NT2/D1 (cell line): ENCODE data around the gene IGLON5.
A peak's percentile ranks its signal among the peaks of the same experiment; 100 is the strongest.

ENCODE experiments used
- DNase-seq: peaks from one replicate; pipeline ENCODE4 v3.0.0-alpha.2; 2011; ENCODE audit warnings: low read depth, low spot score
- H3K27me3 ChIP-seq: 2 replicates; pipeline ENCODE4 v1.6.0; 2011; ENCODE audit warnings: mild to moderate bottlenecking; ENCODE audit not compliant: insufficient read length, insufficient read depth
- H3K36me3 ChIP-seq: 2 replicates; pipeline ENCODE4 v1.6.1; 2011; ENCODE audit warnings: mild to moderate bottlenecking, low read length, mixed read lengths; ENCODE audit not compliant: insufficient read depth, insufficient read length
- H3K4me1 ChIP-seq: 2 replicates; pipeline ENCODE4 v1.5.1; 2011; ENCODE audit not compliant: insufficient read depth, insufficient read length
- H3K4me3 ChIP-seq: 2 replicates; pipeline ENCODE4 v1.5.1; 2011; ENCODE audit warnings: low read depth; ENCODE audit not compliant: insufficient read length
- H3K9ac ChIP-seq: 2 replicates; pipeline ENCODE4 v1.6.0; 2011; ENCODE audit warnings: low read depth; ENCODE audit not compliant: insufficient read length
- H3K9me3 ChIP-seq: 2 replicates; pipeline ENCODE4 v1.5.1; 2011; ENCODE audit warnings: mild to moderate bottlenecking, low read length; ENCODE audit not compliant: insufficient read depth
- SUZ12 ChIP-seq: IDR thresholded peaks from 2 replicates; pipeline ENCODE4 v1.6.1; 2011; ENCODE audit not compliant: insufficient read length, insufficient read depth; ENCODE audit errors: extremely low read depth
- YY1 ChIP-seq: IDR thresholded peaks from 2 replicates; pipeline ENCODE4 v1.6.1; 2011; ENCODE audit not compliant: insufficient read length, insufficient read depth
- ZNF274 ChIP-seq: IDR thresholded peaks from 2 replicates; pipeline ENCODE4 v1.6.1; 2011; ENCODE audit warnings: mild to moderate bottlenecking, low read depth, low read length

Gene IGLON5

GRCh38 chr19:51311351-51312257 lies at the start of gene IGLON5:
TSS of gene IGLON5 (plus strand) at chr19:51311644. CDS start at chr19:51311848, 204 bp downstream.
- TF ChIP-seq YY1 (no peak), SUZ12 (no peak), ZNF274 (no peak)
- Histone ChIP-seq H3K36me3 (no peaks in the 10 kb centered on the region), H3K27me3 (no peaks in the 10 kb centered on the region), H3K9ac (peak within 1 kb of the TSS; percentile 36), H3K4me3 (peak within 1 kb of the TSS; percentile 26), H3K4me1 (no peaks in the 10 kb centered on the region), H3K9me3 (no peaks in the 10 kb centered on the region)
- DNase-seq: no peak

DNA sequence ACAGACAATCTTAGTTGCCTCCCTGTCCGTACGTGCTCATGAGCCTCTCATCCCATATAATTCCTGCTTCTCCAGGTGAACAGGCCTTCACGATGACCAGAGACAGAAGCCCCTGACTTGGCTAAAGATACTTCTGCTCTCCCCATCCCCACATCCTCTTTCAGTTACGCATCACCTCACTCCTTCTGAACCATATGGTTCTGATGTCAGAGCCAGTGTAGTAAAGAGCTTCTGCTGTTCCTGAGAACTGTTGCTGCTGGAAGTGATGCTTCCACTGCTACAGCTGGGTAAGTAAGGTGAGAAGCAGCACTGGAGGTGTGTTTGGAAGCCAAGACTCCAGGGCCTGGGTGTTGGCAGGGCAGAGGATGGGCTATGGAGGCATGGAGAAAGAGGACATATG lies 47.6 kb upstream of the IGLON5 start:
- Histone ChIP-seq H3K4me1 (peaks cover 2% of the 10 kb centered on the region), H3K9me3 (no peaks in the 10 kb centered on the region; the same call in 1 of the 2 replicates), H3K9ac (no peak overlapping the region), H3K27me3 (peaks cover 2% of the 10 kb centered on the region), H3K4me3 (no peak overlapping the region), H3K36me3 (no peaks in the 10 kb centered on the region)
- DNase-seq: no peak
- TF ChIP-seq ZNF274 (no peak), SUZ12 (no peak), YY1 (no peak)

DNA sequence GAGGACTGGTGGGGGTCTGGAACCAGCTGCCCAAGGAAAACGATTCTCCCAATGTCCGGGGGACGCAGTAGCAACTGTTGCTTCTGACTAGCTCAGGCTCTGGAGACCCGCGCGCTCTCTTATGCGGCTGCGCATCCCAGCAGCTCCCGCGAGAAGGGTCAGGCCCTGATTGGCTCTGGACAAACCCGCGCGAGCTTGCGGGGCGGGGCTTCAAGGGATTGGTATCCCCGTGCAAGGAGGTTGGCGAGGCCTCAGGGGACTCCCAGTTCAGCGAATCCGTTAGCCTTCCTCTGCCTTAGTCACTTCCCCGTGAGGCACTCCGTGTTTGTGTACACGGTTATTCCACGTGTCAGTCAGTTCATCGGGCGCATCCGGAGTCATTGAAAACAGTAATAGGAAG lies 40.4 kb upstream of the IGLON5 start:
- Histone ChIP-seq H3K27me3 (no peaks in the 10 kb centered on the region), H3K4me3 (no peak overlapping the region), H3K9me3 (no peaks in the 10 kb centered on the region), H3K4me1 (peaks cover 1% of the 10 kb centered on the region), H3K9ac (no peak overlapping the region), H3K36me3 (no peaks in the 10 kb centered on the region)
- no peak for TF ChIP-seq ZNF274
- TF ChIP-seq SUZ12: no peak
- no peak for DNase-seq

DNA sequence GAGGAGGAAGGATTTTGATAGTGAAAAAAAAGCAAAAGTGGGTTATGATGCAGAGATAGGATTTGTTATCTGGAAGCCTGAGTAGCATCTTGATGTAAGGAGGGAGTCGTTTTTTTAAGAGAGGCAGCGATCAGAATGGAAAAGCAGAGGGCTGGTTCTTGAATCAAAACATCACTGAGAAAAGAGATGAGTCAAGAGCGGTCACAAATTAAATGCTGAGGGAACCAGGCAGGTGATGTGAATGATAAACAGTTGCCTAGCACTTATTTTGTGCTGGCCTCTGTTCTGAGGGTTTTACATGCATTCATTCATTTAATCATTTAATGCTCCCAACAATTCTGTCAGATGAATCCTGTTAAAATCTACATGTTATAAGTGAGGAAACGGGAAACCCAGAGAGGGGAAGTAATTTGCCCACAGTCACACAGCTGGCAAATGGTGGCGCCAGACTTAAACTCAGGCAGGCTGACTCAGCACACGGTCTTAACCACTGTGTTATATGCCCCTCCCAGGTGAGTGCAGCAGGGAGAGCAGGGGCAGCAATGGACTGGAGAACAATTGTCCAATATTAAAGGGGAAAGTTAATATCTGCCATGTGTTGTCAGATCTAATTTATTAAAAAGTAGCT lies 39.1 kb upstream of the IGLON5 start:
- DNase-seq: no peak
- Histone ChIP-seq H3K4me1 (peaks cover 1% of the 10 kb centered on the region), H3K27me3 (no peaks in the 10 kb centered on the region), H3K9me3 (no peaks in the 10 kb centered on the region), H3K4me3 (no peak overlapping the region), H3K36me3 (no peaks in the 10 kb centered on the region), H3K9ac (no peak overlapping the region)
- TF ChIP-seq YY1 (no peak), ZNF274 (no peak), SUZ12 (no peak)

DNA sequence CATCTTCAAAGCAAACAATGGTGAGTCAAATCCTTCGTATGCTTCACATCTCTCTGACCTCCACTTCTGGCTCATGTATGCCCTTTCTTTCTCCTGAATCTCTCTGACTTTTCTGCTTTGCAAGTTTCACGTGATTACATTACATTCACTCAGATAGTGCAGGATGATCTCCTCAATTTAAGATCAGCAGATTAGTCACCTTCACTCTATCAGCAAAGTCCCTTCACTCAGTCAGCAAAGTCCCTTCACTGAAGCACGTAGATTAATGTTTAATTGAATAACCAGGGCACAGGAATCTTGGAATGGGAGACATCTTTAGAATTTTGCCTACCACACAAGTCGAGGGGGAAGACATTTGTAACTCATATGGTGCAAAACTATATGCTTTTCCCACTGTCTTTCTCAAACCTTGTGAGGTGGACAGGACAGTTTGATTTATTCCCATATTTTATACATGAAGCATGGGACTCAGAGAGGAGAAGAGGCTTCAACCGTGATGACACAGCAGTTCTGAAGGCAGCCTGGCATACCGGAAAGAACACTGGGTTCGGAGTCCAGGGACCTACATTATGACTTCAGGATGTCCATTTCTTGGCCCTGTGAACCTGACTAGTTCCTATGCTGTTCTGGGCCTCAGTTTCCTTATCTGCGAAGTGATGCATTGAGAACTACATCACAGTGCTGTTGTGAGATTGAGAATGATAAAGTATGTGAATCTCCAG lies 37.2 kb upstream of the IGLON5 start:
- Histone ChIP-seq H3K9ac (no peak overlapping the region), H3K9me3 (no peaks in the 10 kb centered on the region), H3K4me3 (no peak overlapping the region), H3K4me1 (peaks cover 1% of the 10 kb centered on the region), H3K36me3 (no peaks in the 10 kb centered on the region), H3K27me3 (no peaks in the 10 kb centered on the region)
- TF ChIP-seq YY1 (no peak), ZNF274 (no peak)
- DNase-seq: no peak

DNA sequence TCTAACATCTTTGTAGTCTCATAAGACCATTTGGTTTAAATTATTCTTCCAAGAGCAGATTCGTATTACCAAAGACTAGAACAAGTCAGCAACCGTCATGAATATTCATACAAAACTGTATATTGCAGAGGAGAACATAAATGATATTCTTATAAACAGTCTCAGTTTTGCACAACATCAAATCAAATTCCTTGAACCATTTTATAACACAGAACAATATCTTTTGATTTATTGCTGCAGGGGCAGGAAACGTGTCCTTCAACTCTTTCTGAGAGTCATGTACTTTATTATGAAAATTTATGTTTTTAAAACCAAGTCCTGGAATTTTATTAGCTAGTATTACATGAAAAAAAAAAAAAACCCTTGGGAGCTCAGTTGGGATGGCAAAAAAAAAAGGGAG lies 34.3 kb upstream of the IGLON5 start:
- TF ChIP-seq YY1 (no peak), ZNF274 (no peak), SUZ12 (no peak)
- no peak overlapping the region for H3K9ac ChIP-seq
- H3K9me3 ChIP-seq: no peaks in the 10 kb centered on the region; the same call in 1 of the 2 replicates
- H3K27me3 ChIP-seq: no peaks in the 10 kb centered on the region
- H3K4me3 ChIP-seq: no peak overlapping the region
- no peak for DNase-seq
- peaks cover 1% of the 10 kb centered on the region for H3K4me1 ChIP-seq
- no peaks in the 10 kb centered on the region for H3K36me3 ChIP-seq

DNA sequence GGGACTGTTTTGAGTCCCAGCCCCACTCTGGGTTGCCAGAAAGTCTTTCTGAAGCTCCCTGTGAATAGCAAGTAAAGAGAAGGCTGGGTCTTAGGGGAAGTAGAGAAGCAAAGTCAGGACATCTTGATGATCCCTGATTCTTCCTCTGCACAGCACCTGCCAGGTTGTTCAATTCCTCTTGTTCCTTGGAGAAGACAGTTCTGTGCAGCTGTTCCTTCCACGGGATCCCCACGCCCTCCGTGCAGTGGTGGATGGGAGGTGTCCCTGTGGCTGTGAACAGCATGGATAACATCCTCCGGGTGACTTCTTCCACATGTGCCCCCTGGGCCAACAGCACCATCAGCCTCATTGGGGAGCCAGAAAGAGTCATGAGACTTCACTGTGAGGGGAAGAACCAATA lies 29.1 kb upstream of the IGLON5 start:
- DNase-seq: no peak
- H3K4me1 ChIP-seq: no peaks in the 10 kb centered on the region
- no peak overlapping the region for H3K4me3 ChIP-seq
- no peaks in the 10 kb centered on the region; the same call in 1 of the 2 replicates for H3K9me3 ChIP-seq
- TF ChIP-seq YY1 (no peak), SUZ12 (no peak), ZNF274 (no peak)
- no peaks in the 10 kb centered on the region for H3K27me3 ChIP-seq
- no peak overlapping the region for H3K9ac ChIP-seq
- no peaks in the 10 kb centered on the region for H3K36me3 ChIP-seq
